Frontal cortex (tissue), 4 donors: ENCODE results near the gene ZNF609. TPM values are rescaled to one million over a fixed set of nuclear protein-coding genes. Genes with fewer than 3 reads are reported as not detected.
"Not testable (repeated sequence)": the region's sequence is repeated elsewhere in the genome, so short reads cannot be mapped to it uniquely, and the experiment has no call there.

Source experiments
- DNase-seq, 2 donors: peaks; one replicate each; pipeline ENCODE4 v3.0.0; 2012; ENCODE audit warnings: low spot score in 2 of 2
- FAIRE-seq: peaks from 2 replicates; lab custom pipeline; 2012; peaks lifted over from hg19 to GRCh38; lab: Jason Lieb, UNC
- total RNA-seq: library from RNA; depleted of rRNA; stranded (reverse); fragments of >200 nt; gene quantifications from one replicate; pipeline ENCODE4 v1.2.3, GENCODE V29; 2014
- donor health status: control.
- donor health status: control.
- donor health status: control.

ZNF609 gene
- total RNA-seq, 1 donor from 2014 or later = 26.9 TPM

- FAIRE-seq = no peak
- DNase-seq = no peak
These were observed 150.8 kb downstream of the ZNF609 start for GRCh38 chr15:64611085-64611725.

- FAIRE-seq = no peak
- DNase-seq = no peak
These were observed 154.1 kb downstream of the ZNF609 start for GRCh38 chr15:64614519-64614918.

GRCh38 chr15:64617727-64618126 is 157.3 kb downstream of the ZNF609 start:
- DNase-seq = no peak
- FAIRE-seq = no peak

- no peak for FAIRE-seq
- no peak for DNase-seq
These were observed 157.8 kb downstream of the ZNF609 start for GRCh38 chr15:64618138-64618537.

GRCh38 chr15:64618540-64618939 is 158.2 kb downstream of the ZNF609 start:
- FAIRE-seq (no peak), DNase-seq (no peak)

GRCh38 chr15:64619880-64620839 is 159.8 kb downstream of the ZNF609 start:
- DNase-seq = no peak
- no peak for FAIRE-seq

- DNase-seq (no peak), FAIRE-seq (no peak)
These were observed 160.7 kb downstream of the ZNF609 start for GRCh38 chr15:64621056-64621455.

GRCh38 chr15:64622410-64623260 is 162.3 kb downstream of the ZNF609 start:
- FAIRE-seq = no peak
- no peak for DNase-seq

GRCh38 chr15:64623347-64623996 is 163.1 kb downstream of the ZNF609 start:
- no peak for DNase-seq
- no peak for FAIRE-seq

GRCh38 chr15:64624242-64624641 is 163.9 kb downstream of the ZNF609 start:
- DNase-seq (no peak), FAIRE-seq (no peak)

- no peak for FAIRE-seq
These were observed 168.7 kb downstream of the ZNF609 start for GRCh38 chr15:64629063-64629462.

GRCh38 chr15:64630396-64631107 is 170.2 kb downstream of the ZNF609 start:
- FAIRE-seq (no peak), DNase-seq (no peak)

More at GRCh38 chr15:64629063-64629462, 168.7 kb downstream of the ZNF609 start:
- no peak for DNase-seq

GRCh38 chr15:64632639-64633038 is 172.3 kb downstream of the ZNF609 start:
- DNase-seq, FAIRE-seq: not testable (repeated sequence)

GRCh38 chr15:64633332-64633731 is 173.0 kb downstream of the ZNF609 start:
- FAIRE-seq = no peak
- DNase-seq = no peak

GRCh38 chr15:64634027-64634426 is 173.6 kb downstream of the ZNF609 start:
- no peak for DNase-seq
- FAIRE-seq = no peak

- DNase-seq (no peak), FAIRE-seq (no peak)
These were observed 174.5 kb downstream of the ZNF609 start for GRCh38 chr15:64634576-64635498.

- DNase-seq (no peak), FAIRE-seq (no peak)
These were observed 175.4 kb downstream of the ZNF609 start for GRCh38 chr15:64635499-64636495.
